K562 (cell line): Measurements from ENCODE around the gene NME7. TPM values are rescaled to one million over a fixed set of nuclear protein-coding genes. Genes with fewer than 3 reads are reported as not detected.

ENCODE experiments used
- AFF1 ChIP-seq, 2 experiments: fragments of 450-650 bp; IDR thresholded peaks; 2 replicates each; pipeline ENCODE4 v1.6.1; 2018; ENCODE audit warnings: mild to moderate bottlenecking in 2 of 2, low read depth in 1 of 2; ENCODE audit not compliant: partially characterized antibody in 2 of 2
- ATF2 ChIP-seq: sonication (generic); formaldehyde crosslinking; IDR thresholded peaks from 2 replicates; pipeline ENCODE4 v1.8.1; 2022; ENCODE audit warnings: missing genetic modification reagents
- BHLHE40 ChIP-seq: IDR thresholded peaks from 2 replicates; pipeline ENCODE4 v1.6.1; 2011; ENCODE audit warnings: low read length, improper control_type of control experiment
- CBFA2T2 ChIP-seq: fragments of 450-650 bp; conservative IDR thresholded peaks from 2 replicates; pipeline ENCODE4 v1.6.1; 2017; ENCODE audit warnings: mild to moderate bottlenecking
- FIP1L1 ChIP-seq: fragments of 200-400 bp; formaldehyde crosslinking; IDR thresholded peaks from 2 replicates; pipeline ENCODE4 v1.6.1; 2018; ENCODE audit warnings: mild to moderate bottlenecking, low read depth, low read length; ENCODE audit not compliant: poor library complexity, severe bottlenecking
- GTF2E2 ChIP-seq: fragments of 200-800 bp; sonication (Bioruptor generic); IDR thresholded peaks from 2 replicates; pipeline ENCODE4 v1.6.1; 2016; ENCODE audit warnings: missing genetic modification characterization, missing compliant biosample characterization
- HDAC3 ChIP-seq: fragments of 450-650 bp; IDR thresholded peaks from 2 replicates; pipeline ENCODE4 v1.6.1; 2018; ENCODE audit warnings: borderline replicate concordance, mild to moderate bottlenecking, moderate library complexity; ENCODE audit not compliant: partially characterized antibody
- LCOR ChIP-seq: sonication (generic); formaldehyde crosslinking; IDR thresholded peaks from 2 replicates; pipeline ENCODE4 v1.8.0; 2022; ENCODE audit warnings: mild to moderate bottlenecking, missing genetic modification reagents
- MCM3 ChIP-seq: fragments of 450-650 bp; IDR thresholded peaks from 2 replicates; pipeline ENCODE4 v1.6.1; 2016
- NELFE ChIP-seq: IDR thresholded peaks from 2 replicates; pipeline ENCODE4 v1.6.1; 2011; ENCODE audit warnings: mild to moderate bottlenecking; ENCODE audit not compliant: insufficient read depth, insufficient read length
- NR2C1 ChIP-seq, 2 experiments: fragments of 450-650 bp; IDR thresholded peaks; 2 replicates each; pipeline ENCODE4 v1.6.1; 2017; ENCODE audit warnings: mild to moderate bottlenecking in 2 of 2, antibody characterized with exemption in 1 of 2, inconsistent platforms in 1 of 2, missing compliant biosample characterization in 1 of 2, missing genetic modification characterization in 1 of 2
- PBX2 ChIP-seq, 2 experiments: IDR thresholded peaks in 1 of 2; conservative IDR thresholded peaks in 1 of 2; 2 replicates each; pipeline ENCODE4 v1.6.1; 2016; ENCODE audit warnings: low read depth in 2 of 2, mild to moderate bottlenecking in 1 of 2, missing compliant biosample characterization in 1 of 2, missing genetic modification characterization in 1 of 2, moderate library complexity in 1 of 2
- RAD21 ChIP-seq, 2 experiments: fragments of 250-450 bp in 1 of 2; fragments of 450-650 bp in 1 of 2; sonication (Bioruptor Pico) in 1 of 2; formaldehyde crosslinking in 1 of 2; IDR thresholded peaks in 1 of 2; conservative IDR thresholded peaks in 1 of 2; 2 replicates each; pipeline versions ENCODE4 v1.4.0 to v1.8.0; 2020 to 2022; ENCODE audit warnings: mild to moderate bottlenecking in 2 of 2, moderate library complexity in 1 of 2
- SMAD1 ChIP-seq: fragments of 150-350 bp; IDR thresholded peaks from 2 replicates; pipeline ENCODE4 v1.6.1; 2014; ENCODE audit warnings: low read length, low read depth; ENCODE audit not compliant: partially characterized antibody
- SMARCA4 ChIP-seq: fragments of 450-650 bp; IDR thresholded peaks from 2 replicates; pipeline ENCODE4 v1.6.1; 2016
- STAT5A ChIP-seq: IDR thresholded peaks from 2 replicates; pipeline ENCODE4 v1.6.1; 2012; ENCODE audit warnings: low read length, inconsistent platforms, borderline replicate concordance
- ZBTB26 ChIP-seq: fragments of 450-650 bp; formaldehyde crosslinking; IDR thresholded peaks from 2 replicates; pipeline ENCODE4 v1.4.0; 2022; ENCODE audit warnings: missing genetic modification characterization
- ZEB2 ChIP-seq: fragments of 450-650 bp; IDR thresholded peaks from 2 replicates; pipeline ENCODE4 v1.6.1; 2016
- ZNF212 ChIP-seq: fragments of 450-650 bp; formaldehyde crosslinking; IDR thresholded peaks from 2 replicates; pipeline ENCODE4 v1.4.0; 2020; ENCODE audit warnings: mild to moderate bottlenecking
- ZNF24 ChIP-seq: fragments of 450-650 bp; IDR thresholded peaks from 2 replicates; pipeline ENCODE4 v1.6.1; 2016
- polyA plus RNA-seq, 8 experiments: library from polyadenylated mRNA; depleted of rRNA in 4 of 8; stranded (reverse) in 5 of 8; unstranded in 3 of 8; fragments of >200 nt; fragmentation: Nextera tagmentation in 2 of 8; fragmentation: Illumina TruSeq in 1 of 8; extraction: Ambion mirVana in 2 of 8; extraction: Trizol in 1 of 8; gene quantifications; 2 replicates each; pipeline versions ENCODE4 v1.2.1 to v1.2.3, GENCODE V29; 2011 to 2014; ENCODE audit warnings: inconsistent platforms in 1 of 8, missing spikeins in 1 of 8
- total RNA-seq, 7 experiments: library from RNA; depleted of rRNA in 6 of 7; stranded (reverse); fragments of >200 nt in 6 of 7; fragmentation: Illumina TruSeq in 2 of 7; extraction: Trizol in 2 of 7; gene quantifications; 2 replicates each; pipeline versions ENCODE4 v1.2.1 to v1.2.3, GENCODE V29; 2011 to 2021; ENCODE audit warnings: low replicate concordance in 1 of 7

Gene NME7
- total and polyA plus RNA-seq, 9 of the 15 experiments (the other 6 are each of a cell fraction or from before 2014, with no cell fraction given), result 7.9 to 43.2 (median 23.9) TPM

- peak in 1 of 2 experiments; percentile 40 for TF ChIP-seq AFF1 (IDR thresholded peaks at IDR 0.05; ENCODE audit: low read depth in 1 of 2, partially characterized antibody in 2 of 2)
- no peak for TF ChIP-seq NELFE
- TF ChIP-seq ATF2 (CRISPR knock-in tag), result no peak
- no peak for TF ChIP-seq NR2C1 (IDR thresholded peaks at IDR 0.05)
- 0 out of 2 replicates have a peak, but pooled peaks have one; percentile 10 for TF ChIP-seq NR2C1 (tag; IDR thresholded peaks at IDR 0.05)
- no peak for TF ChIP-seq FIP1L1
- TF ChIP-seq ZNF24, result no peak
- TF ChIP-seq ZEB2, result 0 out of 2 replicates have a peak, but pooled peaks have one; percentile 42
- no peak for TF ChIP-seq MCM3
- TF ChIP-seq SMAD1, result no peak
- TF ChIP-seq HDAC3, result peak; percentile 27
- peak; percentile 46; the same call in 1 of the 2 replicates for TF ChIP-seq LCOR (CRISPR knock-in tag)
- TF ChIP-seq CBFA2T2, result peak; percentile 54
- peak; percentile 23; the same call in 1 of the 2 replicates for TF ChIP-seq STAT5A
- TF ChIP-seq BHLHE40, result peak; percentile 75
- no peak for TF ChIP-seq ZBTB26 (CRISPR knock-in tag)
- no peak for TF ChIP-seq ZNF212 (CRISPR knock-in tag)
- TF ChIP-seq SMARCA4, result peak; percentile 68; the same call in 1 of the 2 replicates
- TF ChIP-seq GTF2E2 (tag), result no peak
- no peak for TF ChIP-seq PBX2 (CRISPR knock-in tag; IDR thresholded peaks at IDR 0.05; ENCODE audit: low read depth)
- TF ChIP-seq PBX2 (tag; conservative IDR thresholded peaks at IDR 0.05; ENCODE audit: low read depth), result peak; percentile 92
- TF ChIP-seq RAD21 (CRISPR knock-in tag; conservative IDR thresholded peaks at IDR 0.05 in 1 of 2, IDR thresholded peaks at IDR 0.05 in 1 of 2), result peak; percentile 65 to 77
Observed at GRCh38 chr1:169271098-169271497, 96.5 kb downstream of the NME7 start (continued).
